ENCODE measurements around the gene TENM3.

The TENM3 gene

GRCh38 chr4:182600856-182601255 lies 357.7 kb downstream of the TENM3 start:
- no peaks in the 10 kb centered on the region for H3K9me2 ChIP-seq (replicated peaks; ENCODE audit: insufficient read depth, low read length)
- no peak overlapping the region for H3K4me2 ChIP-seq (ENCODE audit: low read depth, low read length, poor library complexity, severe bottlenecking)
- no peak overlapping the region for H2AFZ ChIP-seq (ENCODE audit: low read depth, low read length, severe bottlenecking)
- H3K79me2 ChIP-seq (ENCODE audit: insufficient read depth, low read length) = no peaks in the 10 kb centered on the region
- no peaks in the 10 kb centered on the region for H3F3A ChIP-seq (ENCODE audit: insufficient read depth)
- TF ChIP-seq, protein P1, sequence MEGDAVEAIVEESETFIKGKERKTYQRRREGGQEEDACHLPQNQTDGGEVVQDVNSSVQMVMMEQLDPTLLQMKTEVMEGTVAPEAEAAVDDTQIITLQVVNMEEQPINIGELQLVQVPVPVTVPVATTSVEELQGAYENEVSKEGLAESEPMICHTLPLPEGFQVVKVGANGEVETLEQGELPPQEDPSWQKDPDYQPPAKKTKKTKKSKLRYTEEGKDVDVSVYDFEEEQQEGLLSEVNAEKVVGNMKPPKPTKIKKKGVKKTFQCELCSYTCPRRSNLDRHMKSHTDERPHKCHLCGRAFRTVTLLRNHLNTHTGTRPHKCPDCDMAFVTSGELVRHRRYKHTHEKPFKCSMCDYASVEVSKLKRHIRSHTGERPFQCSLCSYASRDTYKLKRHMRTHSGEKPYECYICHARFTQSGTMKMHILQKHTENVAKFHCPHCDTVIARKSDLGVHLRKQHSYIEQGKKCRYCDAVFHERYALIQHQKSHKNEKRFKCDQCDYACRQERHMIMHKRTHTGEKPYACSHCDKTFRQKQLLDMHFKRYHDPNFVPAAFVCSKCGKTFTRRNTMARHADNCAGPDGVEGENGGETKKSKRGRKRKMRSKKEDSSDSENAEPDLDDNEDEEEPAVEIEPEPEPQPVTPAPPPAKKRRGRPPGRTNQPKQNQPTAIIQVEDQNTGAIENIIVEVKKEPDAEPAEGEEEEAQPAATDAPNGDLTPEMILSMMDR (IDR thresholded peaks at IDR 0.05; ENCODE audit: insufficient read depth, low read length, poor library complexity, severe bottlenecking) = no peak
- TF ChIP-seq EZH2phosphoT487 (conservative IDR thresholded peaks at IDR 0.05; ENCODE audit: low read length) = no peak
- no peak overlapping the region for H3K9ac ChIP-seq (ENCODE audit: low read length)
- H3K27ac ChIP-seq (ENCODE audit: low read depth, low read length) = no peak overlapping the region
- H3K27me3 ChIP-seq (ENCODE audit: low read length) = no peaks in the 10 kb centered on the region; the same call in 1 of the 2 replicates
- H4K20me1 ChIP-seq (ENCODE audit: low read depth, low read length) = no peaks in the 10 kb centered on the region
- no peak overlapping the region for H3K4me3 ChIP-seq (ENCODE audit: insufficient read depth, low read length, poor library complexity, severe bottlenecking)
- no peaks in the 10 kb centered on the region for H3K36me3 ChIP-seq (ENCODE audit: low read length)
- H3K9me3 ChIP-seq (ENCODE audit: insufficient read depth, low read length) = no peaks in the 10 kb centered on the region

- Histone ChIP-seq H3K79me2 (ENCODE audit: insufficient read depth, low read length) (no peaks in the 10 kb centered on the region), H3K9me2 (replicated peaks; ENCODE audit: insufficient read depth, low read length) (no peaks in the 10 kb centered on the region), H2AFZ (ENCODE audit: low read depth, low read length, severe bottlenecking) (no peak overlapping the region), H3K4me2 (ENCODE audit: low read depth, low read length, poor library complexity, severe bottlenecking) (no peak overlapping the region), H3K4me3 (ENCODE audit: insufficient read depth, low read length, poor library complexity, severe bottlenecking) (no peak overlapping the region), H3K9me3 (ENCODE audit: insufficient read depth, low read length) (no peaks in the 10 kb centered on the region), H3K27me3 (ENCODE audit: low read length) (no peaks in the 10 kb centered on the region), H3K36me3 (ENCODE audit: low read length) (no peaks in the 10 kb centered on the region), H3K27ac (ENCODE audit: low read depth, low read length) (no peak overlapping the region), H4K20me1 (ENCODE audit: low read depth, low read length) (no peaks in the 10 kb centered on the region), H3F3A (ENCODE audit: insufficient read depth) (no peaks in the 10 kb centered on the region), H3K9ac (ENCODE audit: low read length) (no peak overlapping the region)
- no peak for TF ChIP-seq EZH2phosphoT487 (conservative IDR thresholded peaks at IDR 0.05; ENCODE audit: low read length)
- TF ChIP-seq, protein P1 (IDR thresholded peaks at IDR 0.05; ENCODE audit: insufficient read depth, low read length, poor library complexity, severe bottlenecking) = no peak
Observed at GRCh38 chr4:182604161-182604622, 361.0 kb downstream of the TENM3 start.

GRCh38 chr4:182604953-182605352 lies 361.8 kb downstream of the TENM3 start:
- H3K27ac ChIP-seq (ENCODE audit: low read depth, low read length) = no peak overlapping the region
- no peak overlapping the region for H2AFZ ChIP-seq (ENCODE audit: low read depth, low read length, severe bottlenecking)
- H3K9ac ChIP-seq (ENCODE audit: low read length) = no peak overlapping the region
- H3K9me3 ChIP-seq (ENCODE audit: insufficient read depth, low read length) = no peaks in the 10 kb centered on the region
- no peaks in the 10 kb centered on the region for H3K36me3 ChIP-seq (ENCODE audit: low read length)
- no peaks in the 10 kb centered on the region for H3K79me2 ChIP-seq (ENCODE audit: insufficient read depth, low read length)
- H3K9me2 ChIP-seq (replicated peaks; ENCODE audit: insufficient read depth, low read length) = no peaks in the 10 kb centered on the region
- H3K27me3 ChIP-seq (ENCODE audit: low read length) = no peaks in the 10 kb centered on the region
- no peaks in the 10 kb centered on the region for H4K20me1 ChIP-seq (ENCODE audit: low read depth, low read length)
- no peaks in the 10 kb centered on the region for H3F3A ChIP-seq (ENCODE audit: insufficient read depth)
- H3K4me2 ChIP-seq (ENCODE audit: low read depth, low read length, poor library complexity, severe bottlenecking) = no peak overlapping the region
- no peak for TF ChIP-seq EZH2phosphoT487 (conservative IDR thresholded peaks at IDR 0.05; ENCODE audit: low read length)
- TF ChIP-seq, protein P1 (IDR thresholded peaks at IDR 0.05; ENCODE audit: insufficient read depth, low read length, poor library complexity, severe bottlenecking) = no peak
- H3K4me3 ChIP-seq (ENCODE audit: insufficient read depth, low read length, poor library complexity, severe bottlenecking) = no peak overlapping the region
